ENCODE measurements around the gene MAP2K6.

- TF ChIP-seq POLR2A (IDR thresholded peaks at IDR 0.05) (no peak), POLR2AphosphoS5 (IDR thresholded peaks at IDR 0.05; ENCODE audit: insufficient read depth in 1 of 2, low read depth in 1 of 2) (no peak)
These were observed 152.6 kb downstream of the MAP2K6 start for GRCh38 chr17:69567130-69567529.
